Measurements from ENCODE around the gene PIK3CG. TPM values are rescaled to one million over a fixed set of nuclear protein-coding genes. Genes with fewer than 3 reads are reported as not detected.
"Not testable (repeated sequence)": the region's sequence is repeated elsewhere in the genome, so short reads cannot be mapped to it uniquely, and the experiment has no call there.

The PIK3CG gene
- total and polyA plus RNA-seq, 2 donors (not counting 1 experiment from before 2014, with no cell fraction given) = 0.09 TPM; not detected in 1

DNA sequence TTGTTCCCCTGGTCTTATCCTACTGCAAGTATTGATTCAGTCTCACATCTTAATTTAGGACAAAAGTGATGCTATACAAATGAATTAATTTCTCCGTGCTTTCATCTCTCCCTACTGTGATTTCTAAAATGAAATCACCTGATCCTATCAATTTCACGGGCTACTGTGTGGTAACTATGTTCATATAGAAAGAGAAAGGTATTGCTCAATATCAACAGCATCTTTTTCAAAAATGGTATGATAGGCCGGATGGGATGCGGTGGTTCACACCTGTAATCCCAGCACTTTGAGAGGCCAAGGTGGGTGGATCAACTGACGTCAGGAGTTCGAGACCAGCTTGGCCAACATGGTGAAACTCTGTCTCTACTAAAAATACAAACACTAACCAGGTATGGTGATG is 71.2 kb downstream of the PIK3CG start:
- no peak overlapping the region for H3K27ac ChIP-seq (ENCODE audit: insufficient read depth, low read length)
- TF ChIP-seq EZH2 (IDR thresholded peaks at IDR 0.05; ENCODE audit: low read length, missing control alignments) = no peak
- no peak for TF ChIP-seq CTCF (conservative IDR thresholded peaks at IDR 0.05 in 1 of 2, IDR thresholded peaks at IDR 0.05 in 1 of 2; ENCODE audit: low read depth in 1 of 2, low read length in 2 of 2)
- no peaks in the 10 kb centered on the region for H3K27me3 ChIP-seq (ENCODE audit: control insufficient read depth, insufficient read depth, low read length)
- no peak overlapping the region for H3K4me2 ChIP-seq (ENCODE audit: extremely low read depth, insufficient read depth, low read length)
- no peak overlapping the region for H2AFZ ChIP-seq (ENCODE audit: low read length)
- no peak overlapping the region for H3K4me3 ChIP-seq (replicated peaks in 1 of 4; ENCODE audit: control extremely low read depth in 1 of 4, insufficient read depth in 1 of 4, low read depth in 3 of 4, low read length in 4 of 4)
- H3K4me1 ChIP-seq (ENCODE audit: control insufficient read depth, extremely low read depth, insufficient read depth, low read length) = no peaks in the 10 kb centered on the region
- no peaks in the 10 kb centered on the region for H4K20me1 ChIP-seq (ENCODE audit: control insufficient read depth, extremely low read depth, insufficient read depth, low read length)
- no peak overlapping the region for H3K9ac ChIP-seq (ENCODE audit: insufficient read depth, low read length)
- no peak for DNase-seq (ENCODE audit: low read depth in 2 of 2)
- H3K79me2 ChIP-seq (ENCODE audit: control insufficient read depth, insufficient read depth, low read length) = no peaks in the 10 kb centered on the region
- H3K9me3 ChIP-seq (ENCODE audit: control insufficient read depth, insufficient read depth, low read depth, low read length) = no peaks in the 10 kb centered on the region
- no peaks in the 10 kb centered on the region for H3K36me3 ChIP-seq (ENCODE audit: control insufficient read depth, insufficient read depth, low read length)

DNA sequence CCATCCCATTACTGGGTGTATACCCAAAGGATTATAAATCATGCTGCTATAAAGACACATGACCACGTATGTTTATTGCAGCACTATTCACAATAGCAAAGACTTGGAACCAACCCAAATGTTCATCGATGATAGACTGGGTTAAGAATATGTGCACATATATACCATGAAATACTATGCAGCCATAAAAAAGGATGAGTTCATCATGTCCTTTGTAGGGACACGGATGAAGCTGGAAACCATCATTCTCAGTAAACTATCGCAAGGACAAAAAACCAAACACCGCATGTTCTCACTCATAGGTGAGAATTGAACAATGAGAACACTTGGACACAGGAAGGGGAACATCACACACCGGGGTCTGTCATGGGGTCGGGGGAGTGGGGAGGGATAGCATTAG is 73.0 kb downstream of the PIK3CG start:
- H3K27me3 ChIP-seq (ENCODE audit: control insufficient read depth, insufficient read depth, low read length); H3K27ac ChIP-seq (ENCODE audit: insufficient read depth, low read length); H3K4me3 ChIP-seq (replicated peaks in 1 of 4; ENCODE audit: control extremely low read depth in 1 of 4, insufficient read depth in 1 of 4, low read depth in 3 of 4, low read length in 4 of 4); H3K9me3 ChIP-seq (ENCODE audit: control insufficient read depth, insufficient read depth, low read depth, low read length); H3K4me2 ChIP-seq (ENCODE audit: extremely low read depth, insufficient read depth, low read length); H3K79me2 ChIP-seq (ENCODE audit: control insufficient read depth, insufficient read depth, low read length); H3K4me1 ChIP-seq (ENCODE audit: control insufficient read depth, extremely low read depth, insufficient read depth, low read length); DNase-seq (ENCODE audit: low read depth in 2 of 2); H2AFZ ChIP-seq (ENCODE audit: low read length); H4K20me1 ChIP-seq (ENCODE audit: control insufficient read depth, extremely low read depth, insufficient read depth, low read length); H3K36me3 ChIP-seq (ENCODE audit: control insufficient read depth, insufficient read depth, low read length); H3K9ac ChIP-seq (ENCODE audit: insufficient read depth, low read length): not testable (repeated sequence)

- no peak overlapping the region for H2AFZ ChIP-seq (ENCODE audit: low read length)
- no peak overlapping the region for H3K9ac ChIP-seq (ENCODE audit: insufficient read depth, low read length)
- no peak overlapping the region for H3K4me2 ChIP-seq (ENCODE audit: extremely low read depth, insufficient read depth, low read length)
- H3K27ac ChIP-seq (ENCODE audit: insufficient read depth, low read length) = no peak overlapping the region
- H3K9me3 ChIP-seq (ENCODE audit: control insufficient read depth, insufficient read depth, low read depth, low read length) = no peaks in the 10 kb centered on the region
- DNase-seq (ENCODE audit: low read depth in 2 of 2) = no peak
- no peaks in the 10 kb centered on the region for H3K36me3 ChIP-seq (ENCODE audit: control insufficient read depth, insufficient read depth, low read length)
- no peak for TF ChIP-seq EZH2 (IDR thresholded peaks at IDR 0.05; ENCODE audit: low read length, missing control alignments)
- no peak for TF ChIP-seq CTCF (conservative IDR thresholded peaks at IDR 0.05 in 1 of 2, IDR thresholded peaks at IDR 0.05 in 1 of 2; ENCODE audit: low read depth in 1 of 2, low read length in 2 of 2)
- no peaks in the 10 kb centered on the region for H3K4me1 ChIP-seq (ENCODE audit: control insufficient read depth, extremely low read depth, insufficient read depth, low read length)
- H3K27me3 ChIP-seq (ENCODE audit: control insufficient read depth, insufficient read depth, low read length) = no peaks in the 10 kb centered on the region
- H4K20me1 ChIP-seq (ENCODE audit: control insufficient read depth, extremely low read depth, insufficient read depth, low read length) = no peaks in the 10 kb centered on the region
- no peak overlapping the region for H3K4me3 ChIP-seq (replicated peaks in 1 of 4; ENCODE audit: control extremely low read depth in 1 of 4, insufficient read depth in 1 of 4, low read depth in 3 of 4, low read length in 4 of 4)
- H3K79me2 ChIP-seq (ENCODE audit: control insufficient read depth, insufficient read depth, low read length) = no peaks in the 10 kb centered on the region
Observed at GRCh38 chr7:106938803-106939202, 73.7 kb downstream of the PIK3CG start.

All from fibroblast of lung (primary cell).